Measurements from ENCODE around the gene FRMD3.

- TF ChIP-seq EZH2phosphoT487 (IDR thresholded peaks at IDR 0.05; ENCODE audit: borderline replicate concordance, low read length) (no peak), CTCF (conservative IDR thresholded peaks at IDR 0.05; ENCODE audit: low read depth, low read length) (no peak), EZH2 (IDR thresholded peaks at IDR 0.05; ENCODE audit: low read length, unreplicated experiment) (no peak)
Observed at GRCh38 chr9:83280790-83281189, 257.4 kb downstream of the FRMD3 start.
